HG03196 (cell line): ENCODE results near the gene TGFB3.
"Not testable (repeated sequence)": the region's sequence is repeated elsewhere in the genome, so short reads cannot be mapped to it uniquely, and the experiment has no call there.

ENCODE experiments used
- ATAC-seq: cut with Tn5 transposase; IDR thresholded peaks from one replicate; pipeline ENCODE4 v1.9.1; 2021; ENCODE audit not compliant: unreplicated experiment

Gene TGFB3

DNA sequence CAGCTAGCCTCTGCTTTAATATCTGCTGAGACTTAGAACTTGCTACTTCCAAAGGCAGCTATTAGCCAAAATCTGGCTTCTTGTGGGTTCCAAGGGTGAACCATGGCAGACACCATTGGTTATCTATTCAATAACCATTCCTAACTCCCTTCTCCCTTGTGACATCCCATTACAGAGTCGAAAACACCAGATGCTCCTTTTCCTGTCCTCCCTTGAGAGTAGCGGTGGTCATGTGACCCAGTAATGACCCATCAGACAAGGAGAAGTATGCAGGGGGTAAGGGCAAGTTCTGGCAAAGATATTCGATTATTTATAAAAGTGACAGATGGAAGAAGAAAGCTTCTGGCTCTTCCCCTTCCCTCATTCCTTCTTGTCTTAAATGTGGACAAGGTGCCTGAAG lies 20.1 kb downstream of the TGFB3 start:
- no peak for ATAC-seq

DNA sequence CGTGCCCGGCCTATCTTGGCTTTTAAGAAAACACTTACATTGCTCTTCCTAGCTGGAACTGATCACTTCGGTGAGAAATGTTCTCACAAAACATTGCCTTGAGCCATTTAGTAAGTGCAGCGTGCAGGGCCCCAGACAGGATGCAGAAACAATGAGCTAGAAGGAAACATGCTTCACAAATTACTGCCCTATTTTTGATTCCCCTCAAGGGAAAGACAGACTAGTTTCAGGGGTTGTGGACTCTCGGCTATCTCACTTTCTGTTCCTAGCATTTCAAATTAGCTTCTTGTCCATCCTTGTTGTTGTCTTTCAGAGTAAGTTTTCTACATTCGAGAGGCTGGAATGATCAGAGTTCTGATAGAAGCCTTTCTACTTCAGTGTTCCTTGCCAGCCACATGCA lies 21.6 kb downstream of the TGFB3 start:
- ATAC-seq = no peak

DNA sequence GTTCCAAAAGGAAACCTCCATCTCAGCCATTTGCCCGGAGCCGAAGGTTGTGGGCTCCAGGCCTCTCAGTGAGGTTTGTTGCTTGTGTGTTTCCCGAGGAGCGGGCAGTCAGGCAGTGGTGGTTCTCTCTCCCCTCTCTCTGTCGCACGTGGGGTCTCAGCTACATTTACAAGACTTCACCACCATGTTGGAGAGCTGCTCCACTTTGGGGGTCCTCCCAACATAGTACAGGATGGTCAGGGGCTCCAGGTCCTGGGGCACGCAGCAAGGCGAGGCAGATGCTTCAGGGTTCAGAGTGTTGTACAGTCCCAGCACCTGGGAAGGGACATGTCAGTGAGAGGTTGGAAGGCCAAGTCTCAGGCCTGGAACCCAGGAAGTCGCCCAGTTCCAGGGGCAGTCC lies 22.8 kb downstream of the TGFB3 start:
- ATAC-seq = no peak

DNA sequence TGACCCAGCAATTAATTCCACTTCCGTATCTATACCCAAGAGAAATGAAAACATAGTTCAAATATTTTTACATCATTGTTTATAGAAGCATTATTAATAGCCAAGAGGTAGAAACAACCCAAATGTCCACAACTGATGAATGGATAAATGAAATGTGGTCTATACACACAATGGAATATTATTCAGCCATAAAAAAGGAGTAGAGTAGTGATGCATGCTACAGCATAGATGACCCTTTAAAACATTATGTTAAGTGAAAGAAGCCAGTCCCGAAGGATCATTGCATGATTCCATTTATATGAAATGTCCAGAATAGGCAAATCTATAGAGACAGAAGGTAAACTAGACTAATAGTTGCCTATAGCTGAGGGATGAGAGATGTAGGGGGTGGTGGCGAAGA lies 29.3 kb downstream of the TGFB3 start:
- no peak for ATAC-seq

DNA sequence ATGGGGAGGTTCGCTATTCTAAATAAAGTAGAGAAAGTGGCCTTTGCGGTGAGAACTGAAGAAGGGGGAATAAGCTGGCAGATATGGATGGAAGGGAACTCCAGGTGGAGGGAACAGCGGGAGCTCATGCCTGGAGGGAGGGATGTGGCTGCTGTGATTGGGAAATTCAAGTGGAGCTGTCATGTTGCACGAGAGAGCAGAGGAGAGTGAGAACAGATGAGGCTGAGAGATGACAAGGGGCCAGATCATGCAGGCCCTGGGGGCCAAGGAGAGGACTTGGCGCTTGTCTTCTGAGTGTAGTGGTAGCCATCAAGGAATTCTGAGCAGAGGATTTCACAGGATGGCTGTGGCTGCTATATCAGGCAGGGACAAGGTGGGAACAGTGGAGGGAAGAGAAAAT lies 35.0 kb downstream of the TGFB3 start:
- no peak for ATAC-seq

DNA sequence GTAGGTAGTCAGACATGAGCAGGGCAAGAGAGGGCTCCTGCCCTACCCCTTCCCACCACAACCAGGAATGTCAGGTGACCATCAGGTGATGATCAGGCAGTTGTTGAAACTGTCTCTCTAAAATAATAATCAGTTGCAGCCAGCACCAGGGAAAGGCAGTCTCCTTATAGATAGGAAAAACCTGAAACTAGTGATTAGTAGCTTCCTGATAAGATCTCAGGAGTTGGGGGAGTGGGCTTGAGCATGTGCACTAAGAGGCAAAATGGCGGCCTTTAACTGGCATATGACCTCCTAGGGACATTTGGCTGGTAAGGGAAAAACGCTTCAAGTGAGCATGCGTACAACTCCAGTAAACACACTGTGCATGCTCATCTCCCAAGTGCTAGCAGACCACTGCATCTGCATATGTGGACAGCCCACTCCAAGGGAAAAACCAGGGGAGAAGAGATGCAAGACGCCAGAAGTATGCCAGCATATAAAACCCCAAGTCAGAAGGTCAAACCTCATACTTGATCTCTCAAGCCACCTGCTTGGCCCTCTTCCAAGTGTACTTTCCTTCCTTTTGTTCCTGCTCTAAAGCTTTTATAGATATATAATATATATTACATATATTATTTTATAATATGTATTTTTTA lies 37.1 kb downstream of the TGFB3 start:
- ATAC-seq = no peak

DNA sequence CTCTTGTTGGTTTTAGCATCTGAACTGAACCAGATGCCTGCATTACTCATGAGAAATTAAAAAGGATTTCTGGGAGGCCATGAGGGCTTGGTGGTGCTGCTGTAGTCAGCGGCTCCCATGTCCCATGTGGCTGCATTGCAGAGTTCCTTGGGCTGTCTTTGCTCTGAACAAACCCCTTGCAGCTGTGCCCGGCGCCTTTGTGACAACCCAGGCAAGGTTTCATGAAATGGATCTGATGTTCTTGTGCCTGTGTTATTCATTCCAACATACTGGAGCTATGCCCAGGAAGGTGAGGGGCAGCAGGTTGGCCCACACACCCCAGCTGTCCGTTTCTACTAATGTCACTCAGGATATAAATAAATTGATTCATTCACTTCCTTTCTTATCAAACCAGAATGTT lies 40.8 kb downstream of the TGFB3 start:
- no peak for ATAC-seq

DNA sequence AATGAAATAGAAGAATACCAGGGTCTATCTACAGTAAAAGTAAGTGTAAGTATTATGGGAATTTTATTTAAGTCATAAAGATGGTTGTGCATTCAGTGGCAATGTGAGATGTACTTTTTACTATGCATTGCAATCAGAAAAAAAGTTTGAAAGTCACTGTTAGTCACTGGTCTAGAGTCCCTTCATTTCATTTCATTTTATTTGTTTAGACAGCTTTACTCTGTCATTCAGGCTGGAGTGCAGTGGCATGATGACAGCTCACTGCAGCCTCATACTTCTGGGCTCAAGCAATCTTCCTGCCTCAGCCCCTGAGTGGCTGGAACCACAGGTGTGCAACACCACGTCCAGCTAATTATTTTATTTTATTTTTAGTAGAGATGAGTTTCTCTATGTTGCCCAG lies 42.6 kb downstream of the TGFB3 start:
- no peak for ATAC-seq

DNA sequence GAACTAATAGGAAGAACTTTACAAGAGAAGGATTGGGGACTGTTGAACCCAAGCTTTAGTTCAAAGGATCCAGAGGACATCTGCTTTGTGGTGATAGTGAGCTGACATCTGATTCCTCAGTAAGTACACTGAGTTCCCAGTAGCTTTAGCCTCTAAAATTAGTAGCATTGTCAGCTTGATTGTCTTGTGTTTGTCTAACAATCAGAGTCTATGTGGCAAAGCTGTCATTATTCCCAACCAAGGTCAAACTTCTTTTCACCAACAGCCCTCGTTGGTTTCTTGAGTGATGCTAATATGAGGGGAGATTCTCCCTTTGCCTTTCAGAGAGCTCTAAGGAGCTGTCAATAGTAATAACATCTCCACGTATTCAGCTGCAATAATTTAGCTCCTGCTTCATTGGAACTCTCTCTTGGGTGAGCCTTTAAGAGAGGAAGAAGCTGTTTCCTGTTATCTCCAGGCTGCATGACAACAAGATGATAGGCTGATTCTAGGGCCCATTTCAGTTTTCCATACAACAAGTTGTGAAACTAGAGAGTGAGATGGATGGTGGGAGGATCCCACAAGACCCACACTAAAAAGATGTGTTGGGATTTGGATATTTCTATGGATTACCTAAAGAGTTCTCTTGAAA lies 46.7 kb downstream of the TGFB3 start:
- ATAC-seq = no peak

DNA sequence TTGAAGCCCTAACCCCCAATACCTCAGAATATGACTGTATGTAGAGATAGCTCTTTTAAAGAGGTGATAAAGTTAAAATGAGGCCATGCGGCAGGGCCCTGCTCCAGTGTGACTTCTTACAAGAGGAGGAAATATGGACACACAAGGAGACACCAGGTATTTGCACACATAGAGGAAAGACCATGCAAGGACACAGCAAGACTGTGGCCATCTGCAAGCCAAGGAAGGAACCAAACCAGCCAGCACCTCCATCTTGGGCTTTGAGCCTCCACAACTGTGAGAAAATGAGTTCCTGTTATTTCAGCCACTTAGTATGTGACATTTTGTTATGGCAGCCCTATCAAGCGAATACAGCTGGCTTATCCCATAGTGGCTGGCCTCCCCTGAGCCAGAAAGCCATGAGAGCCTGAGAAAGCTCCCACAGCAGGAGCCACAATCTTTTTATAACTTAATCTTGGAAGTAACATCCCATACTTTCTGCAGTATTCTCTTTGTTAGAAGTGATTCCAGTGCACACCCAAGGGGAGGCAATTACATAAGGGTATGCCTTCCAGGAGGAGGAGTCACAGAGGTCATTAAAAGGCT lies 48.0 kb downstream of the TGFB3 start:
- no peak for ATAC-seq

DNA sequence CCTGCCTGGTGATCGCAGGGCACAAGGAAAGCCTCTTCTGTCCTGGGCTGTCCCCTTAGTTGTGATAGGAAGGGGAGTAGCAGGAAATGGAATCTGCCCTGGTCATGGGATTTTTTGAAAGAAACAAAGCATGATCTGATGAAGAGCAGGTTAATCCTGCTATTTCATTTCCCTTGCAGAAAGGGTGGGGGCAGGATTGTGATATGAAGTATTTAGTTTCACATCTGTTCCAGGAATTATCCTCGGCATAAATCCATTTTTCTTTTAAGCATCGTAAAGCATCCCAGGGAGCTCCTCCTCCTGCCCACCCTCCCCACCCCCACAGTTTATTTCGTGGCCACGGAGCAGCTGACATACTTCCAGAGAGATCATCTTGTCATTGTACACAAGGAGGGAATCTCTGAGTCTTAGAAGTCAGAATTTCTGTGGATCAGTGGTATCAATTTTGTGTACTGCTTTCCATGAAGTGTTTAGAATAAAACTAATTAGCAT lies 53.1 kb downstream of the TGFB3 start:
- ATAC-seq = no peak

DNA sequence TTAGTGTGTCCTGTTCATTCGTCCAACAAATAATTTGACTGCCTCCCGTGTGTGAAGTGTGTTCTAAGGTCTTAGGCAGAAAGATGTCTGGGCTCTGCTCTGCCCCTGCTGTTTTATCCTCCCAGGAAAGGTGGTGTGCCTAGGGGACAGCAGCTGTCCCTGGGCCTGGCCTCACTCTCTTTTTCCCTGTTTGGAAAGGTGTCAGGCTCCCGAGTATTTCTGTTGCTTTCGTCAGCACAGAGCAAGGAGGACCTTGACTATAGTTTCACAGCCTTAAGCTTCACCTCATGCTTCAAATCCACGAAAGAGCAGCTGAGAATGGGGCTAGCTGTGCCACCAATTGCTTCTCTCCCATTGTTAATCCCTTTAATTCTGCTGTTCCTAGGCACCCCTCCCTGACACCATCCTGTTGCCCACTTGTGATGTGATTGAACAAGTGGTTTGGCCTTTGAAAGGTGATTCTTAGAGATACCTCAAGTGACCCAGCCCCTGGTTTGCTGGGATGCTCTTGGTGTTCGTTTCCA lies 54.2 kb downstream of the TGFB3 start:
- ATAC-seq = no peak

DNA sequence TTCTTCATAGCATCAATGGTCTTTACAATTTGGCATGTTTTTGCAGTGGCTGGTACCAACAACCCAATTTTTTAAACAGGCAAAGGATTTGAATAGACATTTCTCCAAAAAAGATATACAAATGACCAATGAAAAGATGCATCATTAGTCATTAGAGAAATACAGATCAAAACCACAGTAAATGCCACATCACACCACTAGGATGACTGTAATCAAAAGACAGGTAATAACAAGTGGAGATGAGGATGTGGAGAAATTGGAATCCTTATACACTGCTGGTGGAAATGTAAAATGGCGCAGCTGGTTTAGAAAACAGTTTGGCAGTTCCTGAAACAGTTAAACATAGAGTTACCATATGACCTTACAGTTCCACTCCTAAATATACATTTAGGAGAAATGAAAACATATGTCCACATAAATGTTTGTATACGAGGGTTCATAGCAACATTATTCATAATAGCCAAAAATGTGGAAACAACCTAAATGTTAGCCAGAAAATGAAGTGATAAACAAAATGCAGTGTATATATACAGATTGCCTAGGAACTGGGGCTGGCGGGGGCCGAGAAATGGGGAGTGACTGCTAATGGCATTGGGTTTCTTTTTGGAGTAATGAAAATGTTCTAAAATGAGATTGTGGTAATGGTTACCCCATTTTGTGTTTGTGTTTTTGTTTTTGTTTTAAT lies 55.2 kb downstream of the TGFB3 start:
- ATAC-seq = no peak

DNA sequence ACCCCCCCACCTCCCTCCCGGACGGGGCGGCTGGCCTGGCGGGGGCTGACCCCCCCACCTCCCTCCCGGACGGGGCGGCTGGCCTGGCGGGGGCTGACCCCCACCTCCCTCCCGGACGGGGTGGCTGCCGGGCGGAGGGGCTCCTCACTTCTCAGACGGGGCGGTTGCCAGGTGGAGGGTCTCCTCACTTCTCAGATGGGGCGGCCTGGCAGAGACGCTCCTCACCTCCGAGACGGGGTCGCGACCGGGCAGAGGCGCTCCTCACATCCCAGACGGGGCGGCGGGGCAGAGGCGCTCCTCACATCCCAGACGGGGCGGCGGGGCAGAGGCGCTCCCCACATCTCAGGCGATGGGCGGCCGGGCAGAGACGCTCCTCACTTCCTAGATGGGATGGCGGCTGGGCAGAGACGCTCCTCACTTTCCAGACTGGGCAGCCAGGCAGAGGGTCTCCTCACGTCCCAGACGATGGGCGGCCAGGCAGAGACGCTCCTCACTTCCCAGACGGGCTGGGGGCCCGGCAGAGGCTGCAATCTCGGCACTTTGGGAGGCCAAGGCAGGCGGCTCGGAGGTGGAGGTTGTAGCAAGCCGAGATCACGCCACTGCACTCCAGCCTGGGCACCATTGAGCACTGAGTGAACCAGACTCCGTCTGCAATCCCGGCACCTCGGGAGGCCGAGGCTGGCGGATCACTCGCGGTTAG lies 56.5 kb downstream of the TGFB3 start:
- not testable (repeated sequence) for ATAC-seq

DNA sequence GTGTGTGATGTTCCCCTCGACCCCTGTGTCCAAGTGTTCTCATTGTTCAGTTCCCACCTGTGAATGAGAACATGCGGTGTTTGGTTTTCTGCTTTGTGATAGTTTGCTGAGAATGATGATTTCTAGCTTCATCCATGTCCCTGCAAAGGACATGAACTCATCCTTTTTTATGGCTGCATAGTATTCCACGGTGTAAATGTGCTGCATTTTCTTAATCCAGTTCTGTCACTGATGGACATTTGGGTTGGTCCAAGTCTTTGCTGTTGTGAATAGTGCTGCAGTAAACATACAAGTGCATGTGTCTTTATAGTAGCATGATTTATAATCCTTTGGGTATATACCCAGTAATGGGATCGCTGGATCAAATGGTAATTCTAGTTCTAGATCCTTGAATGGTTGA lies 61.4 kb downstream of the TGFB3 start:
- not testable (repeated sequence) for ATAC-seq

DNA sequence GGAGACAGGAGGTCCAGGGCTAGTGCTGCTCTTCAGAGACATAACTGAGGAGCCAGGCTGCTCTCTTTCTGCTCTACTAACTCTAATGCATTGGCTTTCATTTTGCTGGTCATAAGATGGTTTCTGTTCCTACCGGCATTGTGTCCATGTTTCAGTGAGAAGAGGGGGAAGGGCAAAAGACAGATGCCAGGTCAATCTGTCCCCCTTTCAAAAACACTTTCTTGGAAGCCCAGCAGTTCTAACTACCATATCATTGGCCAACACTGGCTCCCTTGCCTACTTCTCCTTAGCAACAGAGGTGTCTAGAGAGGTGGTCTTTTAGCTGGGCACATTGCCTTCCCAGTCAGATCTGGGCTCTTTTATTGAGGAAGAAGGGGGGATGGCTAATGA lies 63.9 kb downstream of the TGFB3 start:
- ATAC-seq = no peak

DNA sequence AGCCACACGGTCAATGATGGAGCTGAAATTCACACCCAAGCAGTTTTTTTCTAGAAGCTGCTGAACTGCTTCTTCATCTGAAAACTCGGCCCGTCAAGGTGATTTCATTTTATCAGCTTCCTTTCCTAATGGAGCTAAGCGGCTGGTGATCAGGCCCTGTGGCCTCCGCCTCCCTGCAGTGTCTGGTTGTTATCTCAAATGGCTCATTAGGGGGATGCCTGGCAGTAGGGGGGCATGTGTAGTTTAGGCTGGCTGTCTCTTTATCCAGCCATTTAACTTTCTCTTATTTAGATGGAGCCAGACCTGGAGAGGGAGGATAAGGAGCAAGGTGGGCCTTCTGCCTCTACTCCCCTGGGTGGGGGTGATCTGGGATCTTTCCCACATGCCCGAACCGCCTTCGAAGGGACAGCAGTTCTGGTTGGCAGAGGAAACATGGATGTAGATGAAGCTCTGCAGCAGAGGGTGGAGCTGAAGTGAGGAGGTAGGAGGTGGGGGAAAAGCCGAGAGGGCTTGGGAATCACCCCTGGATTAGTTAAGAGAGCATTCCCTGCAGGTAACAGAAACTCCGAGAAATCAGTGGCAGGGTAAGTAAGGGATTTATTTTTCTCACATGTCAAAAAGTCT lies 64.4 kb downstream of the TGFB3 start:
- no peak for ATAC-seq

DNA sequence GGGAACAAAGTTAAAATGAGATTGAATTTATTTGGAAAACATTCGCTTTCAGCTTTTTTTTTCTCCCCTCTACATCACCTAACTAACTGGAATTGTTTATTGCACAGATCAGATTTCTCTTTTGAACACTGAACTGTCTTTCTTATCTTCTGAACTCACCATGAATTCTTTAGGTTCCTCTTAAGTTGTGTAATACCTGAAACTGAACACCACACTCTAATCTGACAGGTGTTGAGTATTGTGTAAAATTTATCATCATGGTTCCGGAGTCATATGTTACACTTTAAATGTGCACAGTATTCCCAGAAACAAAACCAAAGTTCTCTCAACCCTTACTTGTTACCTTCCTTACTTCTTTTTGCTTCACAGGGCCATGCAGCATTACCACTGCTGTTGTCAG lies 66.8 kb downstream of the TGFB3 start:
- ATAC-seq = no peak

DNA sequence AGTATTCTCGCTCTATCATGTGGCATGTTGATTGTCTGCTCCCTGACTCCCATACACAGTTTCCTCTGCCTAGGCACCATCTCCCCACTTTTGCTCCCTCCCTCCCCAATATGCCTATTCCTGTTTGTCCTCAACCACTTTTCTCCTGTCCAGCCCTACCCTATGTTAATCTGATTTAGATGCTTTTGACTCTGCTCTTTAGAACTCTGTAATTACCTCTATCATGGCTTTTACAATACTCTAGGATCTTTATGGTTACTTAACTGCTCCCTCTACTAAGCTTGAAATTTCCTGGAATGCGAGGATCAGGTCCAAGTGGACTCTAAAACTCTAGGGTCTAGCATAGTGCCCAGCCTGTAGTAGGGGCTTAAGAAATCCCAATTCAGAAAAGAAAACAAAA lies 68.6 kb downstream of the TGFB3 start:
- ATAC-seq = no peak

DNA sequence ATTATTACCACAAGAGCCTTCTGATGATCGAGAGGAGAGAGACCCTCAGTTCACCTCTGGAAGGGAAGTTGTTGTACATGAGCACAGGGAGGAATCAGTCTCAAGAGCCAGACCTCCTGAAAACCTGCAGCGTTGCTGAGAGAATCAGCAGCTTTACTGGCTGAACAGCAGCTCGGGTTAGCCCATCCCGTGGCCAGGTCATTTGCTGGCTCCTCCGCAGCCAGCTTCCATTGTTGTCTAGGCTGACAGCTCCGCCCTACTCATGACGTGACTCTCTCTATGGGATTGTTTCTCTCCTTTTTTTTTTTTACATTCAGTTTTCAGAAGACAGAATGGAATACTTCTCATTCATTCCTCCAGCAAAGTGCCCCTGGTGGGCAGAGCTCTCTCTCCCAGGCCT lies 69.9 kb downstream of the TGFB3 start:
- ATAC-seq = no peak

DNA sequence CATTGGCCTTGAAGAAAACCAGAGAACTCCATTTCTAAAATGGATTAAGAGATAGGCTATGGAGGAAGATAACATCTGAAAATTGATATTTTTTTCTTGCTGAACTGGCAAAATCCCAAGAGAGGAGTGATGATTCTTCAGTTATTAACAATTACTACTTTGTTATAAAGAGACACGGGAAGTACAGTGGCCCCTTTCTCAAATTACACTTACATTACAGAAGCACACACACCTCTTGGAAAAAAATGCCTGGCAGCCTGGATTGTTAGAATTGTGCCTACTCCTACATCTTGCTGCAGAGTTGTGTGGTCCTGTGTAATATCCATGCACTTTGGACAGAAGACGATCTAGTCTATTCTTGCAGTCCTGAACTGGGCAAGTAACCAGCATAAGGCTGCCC lies 71.7 kb downstream of the TGFB3 start:
- ATAC-seq = no peak
